ENCODE measurements around the gene PCDHGB6. TPM values are rescaled to one million over a fixed set of nuclear protein-coding genes. Genes with fewer than 3 reads are reported as not detected.

PCDHGB6 gene
- polyA plus RNA-seq, 2 of the 4 experiments (the other 2 are of a cell fraction) = 0.09 to 0.21 TPM

DNA sequence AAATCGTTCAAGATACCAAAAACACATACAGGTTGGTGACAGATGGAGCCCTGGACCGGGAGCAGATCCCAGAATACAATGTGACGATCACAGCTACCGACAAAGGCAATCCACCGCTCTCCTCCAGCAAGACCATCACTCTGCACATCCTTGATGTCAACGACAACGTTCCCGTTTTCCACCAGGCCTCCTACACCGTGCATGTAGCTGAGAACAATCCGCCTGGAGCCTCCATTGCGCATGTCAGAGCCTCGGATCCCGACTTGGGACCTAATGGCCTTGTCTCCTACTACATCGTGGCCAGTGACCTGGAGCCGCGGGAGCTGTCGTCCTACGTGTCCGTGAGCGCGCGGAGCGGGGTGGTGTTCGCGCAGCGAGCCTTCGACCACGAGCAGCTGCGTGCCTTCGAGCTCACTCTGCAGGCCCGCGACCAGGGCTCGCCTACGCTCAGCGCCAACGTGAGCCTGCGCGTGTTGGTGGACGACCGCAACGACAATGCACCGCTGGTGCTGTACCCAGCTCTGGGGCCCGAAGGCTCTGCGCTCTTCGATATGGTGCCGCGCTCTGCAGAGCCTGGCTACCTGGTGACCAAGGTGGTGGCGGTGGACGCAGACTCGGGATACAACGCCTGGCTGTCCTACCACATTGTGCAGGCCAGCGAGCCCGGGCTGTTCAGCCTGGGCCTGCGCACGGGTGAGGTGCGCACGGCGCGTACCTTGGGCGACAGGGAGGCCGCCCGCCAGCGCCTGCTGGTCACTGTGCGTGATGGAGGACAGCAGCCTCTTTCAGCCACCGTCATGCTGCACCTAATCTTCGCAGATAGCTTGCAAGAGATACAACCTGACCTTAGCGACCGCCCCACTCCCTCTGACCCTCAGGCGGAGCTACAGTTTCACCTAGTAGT, 36.0 kb upstream of the PCDHGB6 start:
- no peaks in the 10 kb centered on the region for H3K4me1 ChIP-seq
- no peak overlapping the region for H3K27ac ChIP-seq
- peaks cover 48% of the 10 kb centered on the region for H3K9me3 ChIP-seq
- ChIA-PET POLR2A (no interaction called here), CTCF (interaction anchor here (1.1 to 3.5 kb wide), 11 partner anchors 14 to 278 kb away, joined by 3 to 21 read pairs (median 16); partner anchors contain the start of genes DIAPH1, PCDHGA1, PCDHGB1 and PCDHGB4)
- TF ChIP-seq RARB (CRISPR knock-in tag; IDR thresholded peaks at IDR 0.05) (no peak), HOXB5 (CRISPR knock-in tag; IDR thresholded peaks at IDR 0.05) (no peak), CHD4 (IDR thresholded peaks at IDR 0.05; ENCODE audit: borderline replicate concordance) (no peak), FOXS1 (CRISPR knock-in tag; IDR thresholded peaks at IDR 0.05) (no peak), PHF8 (IDR thresholded peaks at IDR 0.05; ENCODE audit: borderline replicate concordance, low read depth) (no peak), TP53 (CRISPR knock-in tag; IDR thresholded peaks at IDR 0.05) (no peak)
- ATAC-seq = no peak
- H3K4me3 ChIP-seq = no peak overlapping the region
- 76% methylated on average over 49 of the region's 69 CpGs for WGBS (ENCODE audit: missing lambda C conversion rate)
- no peak for FAIRE-seq
- no peak overlapping the region for H3K4me2 ChIP-seq
- DNase-seq (ENCODE audit: low read depth in 1 of 2, low spot score in 1 of 2) = no peak

- no peak for ATAC-seq
- H3K4me3 ChIP-seq = no peak within 1 kb of the TSS
These were observed 34.0 kb upstream of the PCDHGB6 start, which contains the start of gene PCDHGA6 for GRCh38 chr5:141373673-141374317. TSS of gene PCDHGA6 (plus strand) at chr5:141373891. CDS start at chr5:141374084, 193 bp downstream.

More at GRCh38 chr5:141373673-141374317, 34.0 kb upstream of the PCDHGB6 start, which contains the start of gene PCDHGA6:
- Histone ChIP-seq H3K4me1 (no peaks in the 10 kb centered on the region), H3K9me3 (peaks cover 55% of the 10 kb centered on the region), H3K4me2 (no peak within 1 kb of the TSS), H3K27ac (no peak within 1 kb of the TSS)
- 73% methylated on average over 27 of the region's 27 CpGs for WGBS (ENCODE audit: missing lambda C conversion rate)
- no peak for DNase-seq (ENCODE audit: low read depth in 1 of 2, low spot score in 1 of 2)
- no peak for FAIRE-seq
- no peak for TF ChIP-seq TP53 (CRISPR knock-in tag; IDR thresholded peaks at IDR 0.05)
- no peak for TF ChIP-seq KDM1A (IDR thresholded peaks at IDR 0.05; ENCODE audit: low read depth)
- TF ChIP-seq GATA3 (IDR thresholded peaks at IDR 0.05; ENCODE audit: borderline replicate concordance) = no peak
- no peak for TF ChIP-seq ZNF302 (CRISPR knock-in tag; IDR thresholded peaks at IDR 0.05)
- no peak for TF ChIP-seq TFCP2L1 (CRISPR knock-in tag; IDR thresholded peaks at IDR 0.05)
- TF ChIP-seq BCL3 (IDR thresholded peaks at IDR 0.05) = no peak
- no peak for TF ChIP-seq EP300 (IDR thresholded peaks at IDR 0.05)
- no peak for TF ChIP-seq SMC3 (IDR thresholded peaks at IDR 0.05)
- TF ChIP-seq ZSCAN20 (CRISPR knock-in tag; IDR thresholded peaks at IDR 0.05) = no peak
- TF ChIP-seq, protein P1, sequence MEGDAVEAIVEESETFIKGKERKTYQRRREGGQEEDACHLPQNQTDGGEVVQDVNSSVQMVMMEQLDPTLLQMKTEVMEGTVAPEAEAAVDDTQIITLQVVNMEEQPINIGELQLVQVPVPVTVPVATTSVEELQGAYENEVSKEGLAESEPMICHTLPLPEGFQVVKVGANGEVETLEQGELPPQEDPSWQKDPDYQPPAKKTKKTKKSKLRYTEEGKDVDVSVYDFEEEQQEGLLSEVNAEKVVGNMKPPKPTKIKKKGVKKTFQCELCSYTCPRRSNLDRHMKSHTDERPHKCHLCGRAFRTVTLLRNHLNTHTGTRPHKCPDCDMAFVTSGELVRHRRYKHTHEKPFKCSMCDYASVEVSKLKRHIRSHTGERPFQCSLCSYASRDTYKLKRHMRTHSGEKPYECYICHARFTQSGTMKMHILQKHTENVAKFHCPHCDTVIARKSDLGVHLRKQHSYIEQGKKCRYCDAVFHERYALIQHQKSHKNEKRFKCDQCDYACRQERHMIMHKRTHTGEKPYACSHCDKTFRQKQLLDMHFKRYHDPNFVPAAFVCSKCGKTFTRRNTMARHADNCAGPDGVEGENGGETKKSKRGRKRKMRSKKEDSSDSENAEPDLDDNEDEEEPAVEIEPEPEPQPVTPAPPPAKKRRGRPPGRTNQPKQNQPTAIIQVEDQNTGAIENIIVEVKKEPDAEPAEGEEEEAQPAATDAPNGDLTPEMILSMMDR (IDR thresholded peaks at IDR 0.05) = no peak
- TF ChIP-seq E2F6 (IDR thresholded peaks at IDR 0.05; ENCODE audit: borderline replicate concordance, low read depth) = no peak
- no peak for TF ChIP-seq KDM5A (IDR thresholded peaks at IDR 0.05)
- CTCF ChIA-PET = interaction anchor here (0.8 to 2.5 kb wide), 4 partner anchors 9 to 190 kb away, joined by 3 to 10 read pairs (median 6); partner anchors contain the start of genes PCDHGA5 and PCDHGB1
- POLR2A ChIA-PET = no interaction called here

Measured in A549 (cell line).